HG02938 (cell line): ENCODE results near the gene AASDH.
"Not testable (repeated sequence)": the region's sequence is repeated elsewhere in the genome, so short reads cannot be mapped to it uniquely, and the experiment has no call there.

ENCODE experiments used
- ATAC-seq: cut with Tn5 transposase; IDR thresholded peaks from one replicate; pipeline ENCODE4 v1.9.1; 2021; ENCODE audit warnings: mild to moderate bottlenecking, moderate library complexity; ENCODE audit not compliant: unreplicated experiment

Gene AASDH

DNA sequence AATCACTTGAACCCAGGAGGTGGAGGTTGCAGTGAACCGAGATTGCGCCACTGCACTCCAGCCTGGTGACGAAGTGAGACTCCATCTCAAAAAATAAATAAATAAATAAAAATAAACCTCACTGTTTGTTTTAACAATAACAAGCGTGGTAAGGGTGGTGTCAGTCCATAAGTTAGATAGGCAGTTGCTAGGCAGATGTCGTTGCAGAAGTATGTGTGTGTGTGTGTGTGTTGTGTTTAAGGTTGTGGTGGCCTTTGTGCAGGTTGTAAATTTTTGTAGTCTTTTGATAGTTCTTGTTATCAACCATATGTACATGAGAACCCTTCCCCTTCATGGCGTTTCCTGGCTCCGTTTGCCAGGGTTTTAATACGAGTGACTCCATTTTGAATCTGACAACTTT lies 4.0 kb upstream of the AASDH start:
- no peak for ATAC-seq

DNA sequence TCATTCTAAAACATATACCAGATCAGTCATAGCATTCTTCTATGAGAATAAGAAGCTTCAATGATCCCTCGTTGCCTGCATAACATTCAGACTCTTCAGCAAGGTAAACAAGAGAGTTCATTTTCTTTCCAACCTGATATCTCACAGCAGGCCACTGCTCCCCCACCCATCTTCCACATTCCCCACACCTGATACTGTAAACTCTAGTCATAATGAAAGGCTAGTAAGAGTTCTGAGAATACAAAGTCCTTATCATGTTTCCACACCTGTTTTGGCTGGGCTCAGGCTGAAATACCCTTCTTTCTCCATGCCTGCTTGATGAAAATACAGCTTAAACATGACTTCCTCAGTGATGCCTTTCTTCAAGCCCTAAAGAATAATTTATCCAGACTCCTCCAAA lies 2.3 kb upstream of the AASDH start:
- ATAC-seq, result no peak

DNA sequence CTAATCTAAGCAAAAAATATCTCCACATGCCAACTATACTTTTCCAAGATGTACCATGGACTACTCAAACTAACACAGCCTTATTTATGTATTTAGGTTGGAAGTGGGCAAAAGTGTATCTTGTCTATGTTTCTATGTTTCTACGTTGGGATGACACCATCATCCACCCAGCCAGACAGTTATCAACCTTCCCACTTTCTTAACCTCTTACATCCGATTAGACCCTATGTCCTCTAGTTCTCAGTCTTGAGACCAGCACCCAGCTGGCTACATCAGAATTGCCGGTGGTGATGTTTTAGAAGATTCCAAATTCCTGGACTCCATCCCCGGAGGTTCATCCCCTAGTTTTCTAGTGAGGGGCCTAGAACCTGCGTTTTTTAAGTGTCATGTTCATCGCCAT lies 1.0 kb upstream of the AASDH start:
- no peak for ATAC-seq

DNA sequence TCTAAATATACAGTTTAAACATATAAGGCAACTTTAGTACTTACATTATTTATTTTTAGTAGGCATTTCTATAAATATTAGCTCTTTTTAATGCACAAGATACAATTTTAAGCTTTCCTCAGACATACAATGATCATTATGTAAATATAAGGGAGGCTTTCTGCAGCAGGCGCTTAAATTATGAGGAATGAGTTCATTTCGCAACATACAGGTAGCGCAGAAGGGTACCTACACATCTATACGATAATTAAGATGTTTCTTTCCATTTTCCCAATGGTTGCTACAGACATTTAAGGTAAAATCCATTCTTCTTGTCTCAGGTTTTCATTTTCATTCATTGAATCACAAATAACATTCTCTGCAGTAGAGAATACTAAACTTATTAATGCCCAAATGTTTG lies 1.2 kb downstream of the AASDH start:
- no peak for ATAC-seq

DNA sequence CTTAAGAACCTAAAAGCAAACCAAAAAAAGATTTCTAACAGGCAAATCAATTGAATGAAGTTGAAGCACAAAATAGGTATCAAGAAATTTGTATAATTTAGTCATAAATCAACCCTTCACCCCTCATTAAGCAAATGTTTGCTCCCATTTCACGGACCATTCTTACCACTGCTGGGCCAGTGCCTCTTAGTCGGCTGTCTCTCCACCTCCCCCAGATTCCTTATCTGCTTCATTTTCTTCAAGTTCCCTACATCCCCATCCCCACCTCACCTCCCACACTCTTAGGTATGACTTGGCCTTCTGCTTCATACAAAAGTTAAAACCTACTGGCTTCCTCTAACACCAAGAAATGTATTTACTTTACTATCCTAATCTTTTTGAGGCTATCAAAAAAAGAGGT lies 11.8 kb downstream of the AASDH start:
- ATAC-seq, result no peak

DNA sequence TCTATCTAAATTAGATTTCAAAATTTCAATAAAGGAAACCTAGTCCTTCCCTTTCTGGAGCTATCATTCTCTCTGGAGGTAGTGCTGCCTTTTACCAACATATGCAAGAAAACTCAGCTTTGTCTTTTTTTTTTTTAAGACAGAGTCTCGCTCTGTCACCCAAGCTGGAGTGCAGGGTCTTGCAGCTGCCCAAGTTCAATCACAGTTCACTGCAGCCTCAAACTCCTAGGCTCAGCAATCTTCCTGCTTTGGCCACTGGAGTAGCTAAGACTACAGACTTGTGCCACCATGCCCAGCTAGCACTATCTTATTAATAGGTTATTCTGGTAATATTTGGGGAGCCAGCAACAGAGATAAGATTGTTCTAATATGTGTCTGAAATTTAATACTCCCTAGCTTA lies 12.3 kb downstream of the AASDH start:
- no peak for ATAC-seq

DNA sequence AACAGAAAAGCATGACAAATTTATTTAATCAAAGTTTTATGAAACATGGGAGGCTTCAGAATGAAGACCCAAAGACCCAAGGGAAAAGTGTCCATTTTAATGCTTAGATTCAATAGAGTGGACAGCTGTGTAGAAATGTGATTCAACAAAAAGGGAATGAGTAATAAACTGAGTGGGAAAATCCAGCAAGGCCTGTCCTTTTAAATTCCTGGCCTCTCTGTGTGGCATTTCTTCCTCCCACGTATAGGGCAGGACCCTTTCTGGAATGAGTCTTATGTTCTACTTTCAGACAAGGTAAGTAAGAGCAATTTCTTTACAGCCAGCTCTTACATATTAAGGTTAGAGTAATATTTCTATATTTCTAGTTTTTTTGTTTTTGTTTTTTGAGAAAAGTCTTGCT lies 14.5 kb downstream of the AASDH start:
- no peak for ATAC-seq

DNA sequence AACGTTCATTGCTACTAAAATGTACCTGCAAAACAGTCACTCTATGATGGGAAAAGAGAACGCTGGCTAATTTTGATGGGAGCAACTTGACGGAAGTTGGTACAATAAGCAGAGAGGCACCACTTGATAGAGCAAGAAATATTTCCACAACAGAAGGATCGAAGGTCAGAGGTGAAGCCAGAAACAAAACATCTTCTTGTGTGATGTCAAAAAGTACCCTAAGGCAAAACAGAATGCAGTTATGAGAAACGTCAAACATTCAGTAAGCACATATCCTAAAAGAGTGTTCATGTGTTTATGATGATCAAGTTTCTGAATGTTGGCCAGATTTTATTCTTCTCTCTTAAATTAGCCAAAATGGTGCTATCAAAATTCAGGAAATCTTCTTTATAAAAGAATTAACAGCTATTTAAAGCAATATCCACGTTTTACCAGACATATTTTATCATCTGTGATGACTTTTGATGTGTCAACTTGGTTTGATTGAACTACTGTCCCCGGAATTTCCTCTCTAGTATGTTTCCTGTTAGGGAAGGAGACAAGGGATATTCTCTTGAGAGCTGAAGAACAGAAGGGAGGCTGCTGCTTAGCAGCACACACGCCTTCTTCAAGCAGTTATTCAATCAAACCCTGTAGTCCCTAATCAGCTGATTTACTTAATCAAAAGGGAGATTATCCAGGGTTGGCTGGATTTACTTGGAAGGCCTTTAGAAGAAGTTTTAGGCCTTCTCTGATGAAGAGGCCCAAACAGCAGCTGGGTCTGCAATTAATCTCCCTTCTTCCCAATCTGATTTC lies 15.7 kb downstream of the AASDH start:
- ATAC-seq, result no peak

DNA sequence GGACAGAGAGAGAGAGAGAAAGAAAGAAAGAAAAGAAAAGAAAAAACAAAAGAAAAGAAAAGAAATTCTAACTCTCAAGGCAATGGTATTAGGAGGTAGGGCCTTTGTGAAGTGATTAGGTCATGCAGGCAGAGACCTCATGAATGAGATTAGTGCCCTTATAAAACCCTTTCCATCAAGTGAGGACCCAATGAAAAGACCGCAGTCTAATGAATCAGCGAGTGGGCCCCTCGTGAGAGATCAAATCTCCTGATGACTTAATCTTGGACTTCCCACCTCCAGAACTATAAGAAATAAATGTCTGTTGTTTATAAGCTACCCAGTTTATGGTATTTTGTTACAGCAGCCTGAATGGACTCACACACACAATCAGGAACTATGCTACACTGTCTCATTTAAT lies 16.9 kb downstream of the AASDH start:
- ATAC-seq, result no peak

DNA sequence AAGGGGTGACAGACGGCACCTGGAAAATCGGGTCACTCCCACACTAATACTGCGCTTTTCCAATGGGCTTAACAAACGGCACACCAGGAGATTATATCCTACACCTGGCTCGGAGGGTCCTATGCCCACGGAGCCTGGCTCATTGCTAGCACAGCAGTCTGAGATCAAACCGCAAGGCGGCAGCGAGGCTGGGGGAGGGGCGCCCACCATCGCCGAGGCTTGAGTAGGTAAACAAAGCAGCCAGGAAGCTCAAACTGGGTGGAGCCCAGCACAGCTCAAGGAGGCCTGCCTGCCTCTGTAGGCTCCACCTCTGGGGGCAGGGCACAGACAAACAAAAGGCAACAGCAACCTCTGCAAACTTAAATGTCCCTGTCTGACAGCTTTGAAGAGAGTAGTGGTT lies 24.3 kb downstream of the AASDH start:
- ATAC-seq, result not testable (repeated sequence)

DNA sequence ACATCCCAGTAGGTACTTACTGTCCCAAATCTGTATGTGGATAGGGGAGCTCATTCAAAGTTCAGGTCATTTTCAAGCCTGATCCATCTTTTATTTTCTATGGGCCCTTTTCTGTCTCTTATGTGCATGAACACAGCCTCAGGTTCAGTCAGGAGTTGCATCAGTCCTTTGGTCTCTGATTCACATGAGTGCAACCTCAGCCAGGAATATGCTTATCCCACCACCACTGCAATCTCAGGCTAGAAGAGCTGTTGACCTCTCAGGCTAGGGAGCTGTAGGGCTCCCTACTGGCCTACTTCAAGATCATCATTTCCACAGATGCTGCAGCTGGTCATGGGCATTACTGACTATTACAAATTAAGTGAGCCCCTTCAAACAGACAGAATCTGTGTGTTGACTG lies 27.2 kb downstream of the AASDH start:
- ATAC-seq, result no peak

DNA sequence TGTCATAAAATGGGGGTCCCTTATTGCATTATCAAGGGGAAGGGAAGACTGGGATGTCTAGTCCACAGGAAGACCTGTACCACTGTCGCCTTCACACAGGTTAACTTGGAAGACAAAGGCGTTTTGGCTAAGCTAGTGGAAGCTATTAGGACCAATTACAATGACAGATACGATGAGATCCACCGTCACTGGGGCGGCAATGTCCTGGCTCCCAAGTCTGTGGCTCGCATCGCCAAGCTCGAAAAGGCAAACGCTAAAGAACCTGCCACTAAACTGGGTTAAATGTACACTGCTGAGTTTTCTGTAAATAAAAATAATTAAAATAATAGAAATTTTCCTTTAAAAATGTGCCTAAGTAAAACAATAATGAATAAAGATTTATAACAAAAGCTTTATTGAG lies 30.6 kb downstream of the AASDH start:
- ATAC-seq, result no peak

DNA sequence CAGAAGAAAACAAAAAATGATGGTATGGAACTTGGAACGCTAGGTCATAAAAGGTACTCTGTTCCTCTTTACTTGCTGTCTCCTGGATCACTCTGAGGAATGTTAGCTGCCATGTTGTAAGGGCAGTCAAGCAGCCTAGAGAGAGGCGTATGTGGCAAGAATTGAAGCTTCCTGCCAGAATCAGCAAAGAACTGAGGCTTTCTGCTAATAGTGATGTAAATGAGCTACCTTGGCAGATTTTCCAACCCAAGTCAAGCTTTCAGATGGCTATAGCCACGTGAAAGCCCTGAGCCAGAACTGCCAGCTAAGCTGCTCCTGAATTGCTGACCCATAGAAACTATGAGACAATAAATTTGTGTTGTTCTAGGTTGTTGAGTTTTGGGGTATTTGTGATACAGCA lies 38.7 kb downstream of the AASDH start:
- no peak for ATAC-seq

DNA sequence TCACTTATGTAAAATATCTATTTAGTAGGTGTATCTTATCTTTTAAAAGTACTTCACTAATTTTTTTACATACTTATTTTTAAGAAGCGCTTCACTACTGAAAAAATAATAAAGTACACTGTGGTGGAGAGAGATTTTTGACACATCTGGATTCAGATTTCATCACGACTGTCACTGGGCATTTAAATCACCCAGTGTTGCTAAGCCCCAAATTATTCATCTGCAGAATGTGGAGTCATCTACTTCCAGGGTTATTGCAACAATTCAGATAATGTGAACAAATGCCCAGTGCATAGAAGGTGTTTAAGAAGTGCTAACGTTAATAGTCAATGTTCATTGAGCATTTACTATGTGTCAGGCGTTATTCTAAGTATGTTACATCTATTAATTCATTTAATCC lies 41.8 kb downstream of the AASDH start:
- ATAC-seq, result no peak

DNA sequence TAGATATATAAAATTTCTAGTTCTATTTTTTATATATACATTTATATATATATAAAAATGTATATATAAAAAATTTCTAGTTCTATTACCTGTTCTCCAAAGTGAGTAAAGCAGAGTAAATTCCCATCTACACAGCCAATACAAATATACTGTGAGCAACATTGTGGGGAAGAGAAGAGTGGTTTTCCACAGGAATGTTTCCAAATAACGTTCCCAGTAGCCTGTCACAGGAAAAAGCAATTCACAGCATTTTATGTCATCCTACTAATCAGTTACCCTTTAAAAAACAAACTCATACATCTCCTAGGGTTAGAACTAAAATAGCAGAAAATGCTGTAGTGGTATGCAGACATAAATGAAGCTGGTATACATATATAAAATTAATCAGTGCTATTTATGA lies 44.5 kb downstream of the AASDH start:
- ATAC-seq, result no peak

DNA sequence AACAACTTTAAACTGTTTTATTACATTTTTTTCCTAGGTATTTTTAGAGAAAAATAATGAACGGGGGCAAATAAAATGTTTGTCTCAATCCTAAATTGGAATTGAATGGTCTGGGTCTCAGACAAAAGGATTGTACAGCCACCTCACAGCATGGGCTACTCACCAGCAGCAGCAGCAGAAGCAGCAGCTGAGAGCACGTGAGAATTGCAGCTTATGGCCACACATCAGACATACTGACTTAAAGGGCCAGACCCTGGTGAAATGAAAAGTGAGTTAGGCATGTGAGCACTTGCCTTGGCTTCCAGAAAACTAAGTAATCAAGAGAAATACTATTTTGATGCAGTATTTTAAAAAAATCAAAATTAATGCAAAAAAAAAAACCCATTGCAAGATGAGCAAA lies 56.6 kb downstream of the AASDH start:
- no peak for ATAC-seq

DNA sequence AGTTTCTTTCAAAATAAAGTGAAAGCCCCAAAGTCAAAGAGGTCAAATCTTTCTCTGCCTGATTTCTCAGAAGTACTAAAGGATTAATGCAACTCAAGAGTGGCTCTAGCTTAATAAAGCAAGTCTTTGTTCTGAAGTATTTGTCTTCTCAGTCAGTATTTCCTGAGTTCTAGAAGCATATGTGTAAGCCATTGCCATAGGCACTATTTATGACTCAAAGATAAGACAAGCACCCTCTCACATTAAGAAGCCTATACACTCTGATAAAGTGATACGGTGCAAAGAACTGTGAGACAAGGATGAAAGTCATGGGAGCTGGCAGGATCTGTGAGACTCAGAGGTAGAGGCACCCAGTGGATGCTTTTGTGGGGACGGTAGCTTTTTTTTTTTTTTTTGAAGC lies 60.9 kb downstream of the AASDH start:
- no peak for ATAC-seq

DNA sequence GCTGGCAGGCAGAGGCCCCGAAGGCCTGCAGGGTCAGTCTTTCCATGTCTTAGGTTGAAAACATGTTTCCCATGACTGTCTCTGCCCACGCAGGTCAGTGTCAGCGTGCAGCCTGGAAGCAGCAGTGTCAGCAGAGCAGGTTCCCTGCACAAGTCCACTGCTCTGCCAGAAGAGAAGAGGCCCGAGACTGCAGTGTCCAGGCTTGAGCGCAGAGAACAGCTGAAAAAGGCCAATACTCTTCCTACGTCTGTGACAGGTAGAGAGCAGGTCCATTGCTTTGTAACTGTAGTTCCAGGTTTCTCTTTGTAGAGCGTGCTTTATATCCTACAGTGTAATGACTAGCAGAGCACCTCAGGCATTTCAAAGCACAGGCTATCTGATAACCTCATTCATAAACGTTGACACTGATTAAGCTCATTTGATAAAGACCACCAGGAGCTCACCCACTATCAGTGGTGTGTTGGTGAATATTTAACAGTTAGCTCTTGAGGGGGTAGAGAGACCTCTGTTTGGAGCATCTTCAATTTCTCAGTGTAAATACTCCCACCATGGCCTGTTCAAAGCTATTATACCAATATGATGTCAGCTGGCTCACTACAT lies 63.2 kb downstream of the AASDH start:
- no peak for ATAC-seq

DNA sequence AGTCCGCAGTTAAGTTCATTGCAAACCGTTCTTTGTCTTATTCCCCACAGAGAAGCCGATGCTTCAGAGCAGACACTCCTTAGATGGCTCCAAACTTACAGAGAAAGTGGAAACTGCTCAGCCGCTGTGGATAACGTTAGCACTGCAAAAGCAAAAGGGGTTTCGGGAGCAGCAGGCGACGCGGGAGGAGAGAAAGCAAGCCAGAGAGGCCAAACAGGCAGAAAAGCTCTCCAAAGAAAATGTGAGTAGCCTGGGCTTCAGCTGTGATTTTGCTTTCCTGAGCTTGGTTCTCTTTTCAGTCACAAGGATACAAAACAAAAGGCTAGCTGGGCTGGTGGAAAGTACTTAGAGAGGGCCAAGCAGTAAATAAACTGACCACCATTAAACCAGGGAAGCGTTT lies 64.0 kb downstream of the AASDH start:
- ATAC-seq, result no peak

DNA sequence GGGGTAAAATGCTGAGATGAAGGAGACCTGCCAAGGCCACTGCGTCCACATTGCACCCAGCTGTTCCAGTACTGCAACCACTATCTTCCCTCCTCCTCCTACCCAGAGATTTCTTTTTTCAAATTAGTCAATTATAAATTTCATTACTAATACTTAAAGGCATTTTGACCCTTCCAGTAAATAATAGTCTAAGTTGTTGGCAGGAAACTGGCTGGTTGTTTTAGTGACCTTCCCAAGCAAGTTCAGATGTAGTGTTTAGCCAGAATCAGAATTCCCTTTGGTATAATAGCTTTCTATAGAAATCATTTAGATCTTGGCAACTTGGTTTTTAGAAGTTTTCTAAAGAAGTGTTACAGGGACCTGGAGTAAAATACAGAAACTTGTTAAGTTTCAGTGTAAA lies 66.0 kb downstream of the AASDH start:
- ATAC-seq, result no peak

DNA sequence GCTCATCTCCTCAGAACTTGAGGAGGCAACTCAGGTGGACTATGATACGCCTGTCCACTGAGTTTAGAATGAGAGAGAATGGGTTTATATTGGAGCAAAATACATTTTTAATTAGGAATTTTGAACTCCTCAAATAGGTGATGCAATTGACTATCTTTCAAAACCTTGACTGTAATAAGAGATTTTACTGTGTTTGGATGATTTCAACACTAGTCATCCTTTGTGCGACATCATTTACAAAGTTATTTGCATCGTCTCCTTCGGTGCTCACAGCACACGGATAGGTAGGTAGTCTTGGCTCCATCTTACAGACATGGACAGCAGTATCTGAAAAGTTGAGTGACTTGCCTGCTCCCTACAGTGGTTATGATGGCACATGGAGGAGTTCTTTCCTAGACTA lies 67.0 kb downstream of the AASDH start:
- no peak for ATAC-seq

DNA sequence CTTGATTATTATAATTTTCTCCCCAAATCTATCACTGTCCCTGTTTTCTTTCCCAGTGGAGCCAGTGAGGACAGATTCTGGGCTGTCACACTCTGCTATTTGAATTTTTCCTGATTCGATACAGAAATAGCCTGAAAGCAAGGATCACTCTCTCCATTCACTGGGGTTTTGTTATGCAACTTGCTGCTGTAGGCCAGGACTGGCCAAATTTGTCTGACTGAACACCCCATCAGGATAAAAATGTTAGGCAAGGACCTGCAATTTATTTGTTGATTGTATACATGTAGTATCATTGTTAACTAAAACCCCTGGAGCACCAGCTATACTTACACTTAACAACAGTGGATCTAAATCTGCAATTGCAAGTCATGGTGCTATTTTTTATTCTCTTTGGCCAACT lies 68.7 kb downstream of the AASDH start:
- ATAC-seq, result no peak

DNA sequence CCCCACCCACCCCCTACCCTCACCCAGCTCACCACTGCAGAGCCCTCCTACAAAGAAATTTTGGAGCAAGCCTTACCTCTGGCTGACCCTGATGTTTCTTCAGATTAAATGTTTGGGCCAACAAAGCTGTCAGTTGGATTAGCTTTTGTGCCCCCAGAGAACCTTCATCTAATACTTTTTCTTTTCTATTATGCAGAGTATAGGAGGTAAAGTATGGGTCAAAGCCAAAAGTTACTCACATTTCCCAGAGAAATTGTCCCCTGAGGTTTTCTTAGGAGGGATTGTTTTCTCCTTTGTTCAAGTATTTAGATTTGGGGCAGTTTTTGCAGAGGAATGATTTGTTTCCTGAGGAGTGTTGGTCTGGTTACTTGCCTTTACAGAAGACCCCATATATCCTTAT lies 69.5 kb downstream of the AASDH start:
- ATAC-seq, result no peak
